SK-N-SH treated with all-trans-retinoic acid at 6 μM for 48 hours (cell line): Measurements from ENCODE around the gene MCOLN3.

Experiments used
- ARNTL ChIP-seq: fragments of 450-650 bp; formaldehyde crosslinking; IDR thresholded peaks from 2 replicates; pipeline ENCODE4 v1.5.0; 2020; ENCODE audit warnings: low read depth, mild to moderate bottlenecking, moderate library complexity, borderline replicate concordance
- ISL1 ChIP-seq: fragments of 250-450 bp; sonication (Bioruptor Pico); IDR thresholded peaks from 2 replicates; pipeline ENCODE4 v2.1.2; 2022; ENCODE audit warnings: mild to moderate bottlenecking, moderate library complexity
- TCF4 ChIP-seq: fragments of 250-450 bp; sonication (Bioruptor Pico); IDR thresholded peaks from 2 replicates; pipeline ENCODE4 v1.8.0; 2021; ENCODE audit warnings: mild to moderate bottlenecking, moderate library complexity, borderline replicate concordance
- ZFP30 ChIP-seq: fragments of 450-650 bp; formaldehyde crosslinking; IDR thresholded peaks from 2 replicates; pipeline ENCODE4 v1.5.0; 2022; ENCODE audit warnings: mild to moderate bottlenecking, moderate library complexity
- TF ChIP-seq, protein P1 (sequence below): fragments of 250-450 bp; sonication (Bioruptor Pico); IDR thresholded peaks from 2 replicates; pipeline ENCODE4 v1.8.0; 2020; ENCODE audit warnings: mild to moderate bottlenecking, moderate library complexity, borderline replicate concordance
- TF ChIP-seq, protein P2 (sequence below): fragments of 250-450 bp; sonication (Bioruptor Pico); IDR thresholded peaks from 2 replicates; pipeline ENCODE4 v1.5.1; 2020; ENCODE audit warnings: low read depth, mild to moderate bottlenecking, moderate library complexity

DNA sequence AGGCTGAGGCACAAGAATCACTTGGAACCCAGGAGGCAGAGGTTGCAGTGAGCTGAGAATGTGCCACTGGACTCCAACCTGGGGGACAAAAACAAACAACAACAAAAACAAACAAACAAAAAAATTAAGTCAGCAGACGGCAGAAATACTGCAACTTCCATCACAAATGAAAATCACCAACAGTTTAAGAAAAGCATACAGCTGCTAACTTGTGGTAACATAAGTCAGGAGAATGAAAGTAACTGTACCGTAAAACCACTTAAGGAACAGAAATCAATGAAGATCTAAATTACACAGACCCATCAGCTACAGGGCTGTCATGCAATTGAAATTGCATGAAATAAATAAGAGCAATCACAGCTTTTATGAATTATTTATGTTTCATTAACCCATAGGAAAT lies 76.3 kb downstream of the MCOLN3 start:
- TF ChIP-seq, protein P1, sequence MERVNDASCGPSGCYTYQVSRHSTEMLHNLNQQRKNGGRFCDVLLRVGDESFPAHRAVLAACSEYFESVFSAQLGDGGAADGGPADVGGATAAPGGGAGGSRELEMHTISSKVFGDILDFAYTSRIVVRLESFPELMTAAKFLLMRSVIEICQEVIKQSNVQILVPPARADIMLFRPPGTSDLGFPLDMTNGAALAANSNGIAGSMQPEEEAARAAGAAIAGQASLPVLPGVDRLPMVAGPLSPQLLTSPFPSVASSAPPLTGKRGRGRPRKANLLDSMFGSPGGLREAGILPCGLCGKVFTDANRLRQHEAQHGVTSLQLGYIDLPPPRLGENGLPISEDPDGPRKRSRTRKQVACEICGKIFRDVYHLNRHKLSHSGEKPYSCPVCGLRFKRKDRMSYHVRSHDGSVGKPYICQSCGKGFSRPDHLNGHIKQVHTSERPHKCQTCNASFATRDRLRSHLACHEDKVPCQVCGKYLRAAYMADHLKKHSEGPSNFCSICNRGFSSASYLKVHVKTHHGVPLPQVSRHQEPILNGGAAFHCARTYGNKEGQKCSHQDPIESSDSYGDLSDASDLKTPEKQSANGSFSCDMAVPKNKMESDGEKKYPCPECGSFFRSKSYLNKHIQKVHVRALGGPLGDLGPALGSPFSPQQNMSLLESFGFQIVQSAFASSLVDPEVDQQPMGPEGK, result no peak
- no peak for TF ChIP-seq ZFP30 (CRISPR knock-in tag)
- no peak for TF ChIP-seq ARNTL (CRISPR knock-in tag)
- TF ChIP-seq ISL1 (CRISPR knock-in tag), result no peak
- TF ChIP-seq, protein P2, sequence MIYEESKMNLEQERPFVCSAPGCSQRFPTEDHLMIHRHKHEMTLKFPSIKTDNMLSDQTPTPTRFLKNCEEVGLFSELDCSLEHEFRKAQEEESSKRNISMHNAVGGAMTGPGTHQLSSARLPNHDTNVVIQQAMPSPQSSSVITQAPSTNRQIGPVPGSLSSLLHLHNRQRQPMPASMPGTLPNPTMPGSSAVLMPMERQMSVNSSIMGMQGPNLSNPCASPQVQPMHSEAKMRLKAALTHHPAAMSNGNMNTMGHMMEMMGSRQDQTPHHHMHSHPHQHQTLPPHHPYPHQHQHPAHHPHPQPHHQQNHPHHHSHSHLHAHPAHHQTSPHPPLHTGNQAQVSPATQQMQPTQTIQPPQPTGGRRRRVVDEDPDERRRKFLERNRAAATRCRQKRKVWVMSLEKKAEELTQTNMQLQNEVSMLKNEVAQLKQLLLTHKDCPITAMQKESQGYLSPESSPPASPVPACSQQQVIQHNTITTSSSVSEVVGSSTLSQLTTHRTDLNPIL (CRISPR knock-in tag), result no peak
- no peak for TF ChIP-seq TCF4
